ENCODE measurements around the gene OR8D2. TPM values are rescaled to one million over a fixed set of nuclear protein-coding genes. Genes with fewer than 3 reads are reported as not detected.

OR8D2 gene
- total and polyA plus RNA-seq, 10 of the 15 experiments (the other 5 are each of a cell fraction or from before 2014, with no cell fraction given) = not detected

DNA sequence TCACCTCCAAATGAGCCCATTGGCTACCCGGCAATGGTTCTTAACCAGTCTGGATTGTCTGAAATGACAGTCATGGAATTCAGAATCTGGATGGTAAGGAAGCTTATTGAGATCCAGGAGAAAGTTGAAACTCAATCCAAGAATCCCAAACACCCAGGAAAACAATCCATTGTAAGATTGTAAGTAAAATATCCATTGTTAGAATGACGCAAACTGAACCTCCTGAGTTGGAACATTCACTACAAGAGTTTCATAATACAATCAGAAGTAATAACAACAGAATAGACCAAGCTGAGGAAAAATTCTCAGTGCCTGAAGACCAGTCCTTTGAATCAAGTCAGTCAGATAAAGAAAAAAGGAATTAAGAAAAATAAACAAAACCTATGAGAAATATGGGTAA lies 41.7 kb downstream of the OR8D2 start (continued):
- TF ChIP-seq, protein P1, sequence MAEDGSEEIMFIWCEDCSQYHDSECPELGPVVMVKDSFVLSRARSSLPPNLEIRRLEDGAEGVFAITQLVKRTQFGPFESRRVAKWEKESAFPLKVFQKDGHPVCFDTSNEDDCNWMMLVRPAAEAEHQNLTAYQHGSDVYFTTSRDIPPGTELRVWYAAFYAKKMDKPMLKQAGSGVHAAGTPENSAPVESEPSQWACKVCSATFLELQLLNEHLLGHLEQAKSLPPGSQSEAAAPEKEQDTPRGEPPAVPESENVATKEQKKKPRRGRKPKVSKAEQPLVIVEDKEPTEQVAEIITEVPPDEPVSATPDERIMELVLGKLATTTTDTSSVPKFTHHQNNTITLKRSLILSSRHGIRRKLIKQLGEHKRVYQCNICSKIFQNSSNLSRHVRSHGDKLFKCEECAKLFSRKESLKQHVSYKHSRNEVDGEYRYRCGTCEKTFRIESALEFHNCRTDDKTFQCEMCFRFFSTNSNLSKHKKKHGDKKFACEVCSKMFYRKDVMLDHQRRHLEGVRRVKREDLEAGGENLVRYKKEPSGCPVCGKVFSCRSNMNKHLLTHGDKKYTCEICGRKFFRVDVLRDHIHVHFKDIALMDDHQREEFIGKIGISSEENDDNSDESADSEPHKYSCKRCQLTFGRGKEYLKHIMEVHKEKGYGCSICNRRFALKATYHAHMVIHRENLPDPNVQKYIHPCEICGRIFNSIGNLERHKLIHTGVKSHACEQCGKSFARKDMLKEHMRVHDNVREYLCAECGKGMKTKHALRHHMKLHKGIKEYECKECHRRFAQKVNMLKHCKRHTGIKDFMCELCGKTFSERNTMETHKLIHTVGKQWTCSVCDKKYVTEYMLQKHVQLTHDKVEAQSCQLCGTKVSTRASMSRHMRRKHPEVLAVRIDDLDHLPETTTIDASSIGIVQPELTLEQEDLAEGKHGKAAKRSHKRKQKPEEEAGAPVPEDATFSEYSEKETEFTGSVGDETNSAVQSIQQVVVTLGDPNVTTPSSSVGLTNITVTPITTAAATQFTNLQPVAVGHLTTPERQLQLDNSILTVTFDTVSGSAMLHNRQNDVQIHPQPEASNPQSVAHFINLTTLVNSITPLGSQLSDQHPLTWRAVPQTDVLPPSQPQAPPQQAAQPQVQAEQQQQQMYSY (CRISPR knock-in tag; IDR thresholded peaks at IDR 0.05) = no peak
- no peak for TF ChIP-seq FOS (IDR thresholded peaks at IDR 0.05; ENCODE audit: borderline replicate concordance, extremely low read depth, insufficient read length)
- TF ChIP-seq ZNF274 (IDR thresholded peaks at IDR 0.05; ENCODE audit: insufficient read depth, insufficient read length) = no peak
- TF ChIP-seq, protein P2, sequence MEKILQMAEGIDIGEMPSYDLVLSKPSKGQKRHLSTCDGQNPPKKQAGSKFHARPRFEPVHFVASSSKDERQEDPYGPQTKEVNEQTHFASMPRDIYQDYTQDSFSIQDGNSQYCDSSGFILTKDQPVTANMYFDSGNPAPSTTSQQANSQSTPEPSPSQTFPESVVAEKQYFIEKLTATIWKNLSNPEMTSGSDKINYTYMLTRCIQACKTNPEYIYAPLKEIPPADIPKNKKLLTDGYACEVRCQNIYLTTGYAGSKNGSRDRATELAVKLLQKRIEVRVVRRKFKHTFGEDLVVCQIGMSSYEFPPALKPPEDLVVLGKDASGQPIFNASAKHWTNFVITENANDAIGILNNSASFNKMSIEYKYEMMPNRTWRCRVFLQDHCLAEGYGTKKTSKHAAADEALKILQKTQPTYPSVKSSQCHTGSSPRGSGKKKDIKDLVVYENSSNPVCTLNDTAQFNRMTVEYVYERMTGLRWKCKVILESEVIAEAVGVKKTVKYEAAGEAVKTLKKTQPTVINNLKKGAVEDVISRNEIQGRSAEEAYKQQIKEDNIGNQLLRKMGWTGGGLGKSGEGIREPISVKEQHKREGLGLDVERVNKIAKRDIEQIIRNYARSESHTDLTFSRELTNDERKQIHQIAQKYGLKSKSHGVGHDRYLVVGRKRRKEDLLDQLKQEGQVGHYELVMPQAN (conservative IDR thresholded peaks at IDR 0.05) = no peak
- TF ChIP-seq ZBED1 (IDR thresholded peaks at IDR 0.05; ENCODE audit: borderline replicate concordance) = no peak
- no peak for TF ChIP-seq HCFC1 (IDR thresholded peaks at IDR 0.05; ENCODE audit: low read length)
- TF ChIP-seq, protein P3, sequence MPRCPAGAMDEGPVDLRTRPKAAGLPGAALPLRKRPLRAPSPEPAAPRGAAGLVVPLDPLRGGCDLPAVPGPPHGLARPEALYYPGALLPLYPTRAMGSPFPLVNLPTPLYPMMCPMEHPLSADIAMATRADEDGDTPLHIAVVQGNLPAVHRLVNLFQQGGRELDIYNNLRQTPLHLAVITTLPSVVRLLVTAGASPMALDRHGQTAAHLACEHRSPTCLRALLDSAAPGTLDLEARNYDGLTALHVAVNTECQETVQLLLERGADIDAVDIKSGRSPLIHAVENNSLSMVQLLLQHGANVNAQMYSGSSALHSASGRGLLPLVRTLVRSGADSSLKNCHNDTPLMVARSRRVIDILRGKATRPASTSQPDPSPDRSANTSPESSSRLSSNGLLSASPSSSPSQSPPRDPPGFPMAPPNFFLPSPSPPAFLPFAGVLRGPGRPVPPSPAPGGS (IDR thresholded peaks at IDR 0.05; ENCODE audit: borderline replicate concordance, insufficient read depth, low read depth, low read length, poor library complexity, severe bottlenecking) = no peak
- no peak for TF ChIP-seq HDAC2 (IDR thresholded peaks at IDR 0.05)
- TF ChIP-seq DPF2 (IDR thresholded peaks at IDR 0.05) = no peak
- no peak for TF ChIP-seq RELA (IDR thresholded peaks at IDR 0.05; ENCODE audit: borderline replicate concordance, partially characterized antibody)
- TF ChIP-seq IKZF2 (IDR thresholded peaks at IDR 0.05) = no peak
- no peak for TF ChIP-seq NFIC (IDR thresholded peaks at IDR 0.05; ENCODE audit: low read depth, low read length)

Measured in GM12878 (cell line).